HG03108 (cell line): ENCODE data around the gene AQP2.
A peak's percentile ranks its signal among the peaks of the same experiment; 100 is the strongest.
"Not testable (repeated sequence)": the region's sequence is repeated elsewhere in the genome, so short reads cannot be mapped to it uniquely, and the experiment has no call there.

Experiments
- ATAC-seq: cut with Tn5 transposase; IDR thresholded peaks from one replicate; pipeline ENCODE4 v1.9.1; 2021; ENCODE audit warnings: moderate library complexity; ENCODE audit not compliant: unreplicated experiment

The AQP2 gene

GRCh38 chr12:49984476-49985359 lies 34.2 kb downstream of the AQP2 start:
- ATAC-seq: no peak

- ATAC-seq: no peak
These were observed 35.4 kb downstream of the AQP2 start for GRCh38 chr12:49985981-49986380.

- not testable (repeated sequence) for ATAC-seq
These were observed 35.9 kb downstream of the AQP2 start for GRCh38 chr12:49986476-49986875.

- no peak for ATAC-seq
These were observed 37.2 kb downstream of the AQP2 start for GRCh38 chr12:49987625-49988303.

GRCh38 chr12:49989400-49989799 lies 38.9 kb downstream of the AQP2 start:
- ATAC-seq: not testable (repeated sequence)

- ATAC-seq: no peak
These were observed 39.7 kb downstream of the AQP2 start for GRCh38 chr12:49990273-49990672.

GRCh38 chr12:49998453-49998852 lies 47.9 kb downstream of the AQP2 start:
- ATAC-seq: no peak

- ATAC-seq: no peak
These were observed 53.1 kb downstream of the AQP2 start for GRCh38 chr12:50003595-50003994.

- no peak for ATAC-seq
These were observed 54.2 kb downstream of the AQP2 start for GRCh38 chr12:50004696-50005095.

GRCh38 chr12:50005175-50005574 lies 54.6 kb downstream of the AQP2 start:
- no peak for ATAC-seq

GRCh38 chr12:50006280-50006679 lies 55.7 kb downstream of the AQP2 start:
- no peak for ATAC-seq

GRCh38 chr12:50006754-50007442 lies 56.4 kb downstream of the AQP2 start:
- peak; percentile 56 for ATAC-seq
